HepG2 (cell line): ENCODE data around the gene GMNN. TPM values are rescaled to one million over a fixed set of nuclear protein-coding genes. Genes with fewer than 3 reads are reported as not detected.

Experiments used
- ADNP ChIP-seq: sonication (generic); formaldehyde crosslinking; IDR thresholded peaks from 2 replicates; pipeline ENCODE4 v1.4.0; 2020; ENCODE audit warnings: missing genetic modification reagents
- AHDC1 ChIP-seq: sonication (generic); formaldehyde crosslinking; IDR thresholded peaks from 2 replicates; pipeline ENCODE4 v1.5.1; 2020; ENCODE audit warnings: mild to moderate bottlenecking, missing genetic modification reagents, borderline replicate concordance
- ARNTL ChIP-seq: sonication (generic); formaldehyde crosslinking; IDR thresholded peaks from 2 replicates; pipeline ENCODE4 v1.4.0; 2020; ENCODE audit warnings: mild to moderate bottlenecking, missing genetic modification reagents
- DR1 ChIP-seq: sonication (generic); formaldehyde crosslinking; IDR thresholded peaks from 2 replicates; pipeline ENCODE4 v1.8.0; 2021; ENCODE audit warnings: mild to moderate bottlenecking, missing genetic modification reagents, inconsistent platforms
- FOXM1 ChIP-seq: sonication (generic); formaldehyde crosslinking; IDR thresholded peaks from 2 replicates; pipeline ENCODE4 v1.5.0; 2020; ENCODE audit warnings: missing genetic modification reagents
- HNF4G ChIP-seq, 2 experiments: sonication (generic) in 1 of 2; formaldehyde crosslinking in 1 of 2; IDR thresholded peaks; 2 replicates each; pipeline versions ENCODE4 v1.4.0 to v1.6.1; 2011 to 2020; ENCODE audit warnings: borderline replicate concordance in 2 of 2, low read depth in 2 of 2, mild to moderate bottlenecking in 2 of 2, low read length in 1 of 2, missing genetic modification reagents in 1 of 2, moderate library complexity in 1 of 2
- MAFF ChIP-seq: IDR thresholded peaks from 2 replicates; pipeline ENCODE4 v1.6.1; 2011; ENCODE audit warnings: low read depth, low read length, improper control_type of control experiment
- RARA ChIP-seq: IDR thresholded peaks from 2 replicates; pipeline ENCODE4 v1.6.1; 2016; ENCODE audit warnings: missing genetic modification reagents, missing compliant biosample characterization
- RFXAP ChIP-seq: sonication (generic); formaldehyde crosslinking; IDR thresholded peaks from 2 replicates; pipeline ENCODE4 v1.4.0; 2020; ENCODE audit warnings: missing genetic modification reagents, borderline replicate concordance
- SALL2 ChIP-seq: sonication (generic); formaldehyde crosslinking; IDR thresholded peaks from 2 replicates; pipeline ENCODE4 v1.8.1; 2023; ENCODE audit warnings: mild to moderate bottlenecking, missing genetic modification reagents, inconsistent platforms
- SMAD3 ChIP-seq: sonication (generic); formaldehyde crosslinking; IDR thresholded peaks from 2 replicates; pipeline ENCODE4 v1.4.0; 2020; ENCODE audit warnings: missing genetic modification reagents
- SOX13 ChIP-seq, 3 experiments: fragments of 450-650 bp in 1 of 3; sonication (generic) in 1 of 3; formaldehyde crosslinking in 1 of 3; IDR thresholded peaks in 2 of 3; conservative IDR thresholded peaks in 1 of 3; 2 replicates each; pipeline versions ENCODE4 v1.5.0 to v1.6.1; 2016 to 2020; ENCODE audit warnings: antibody characterized with exemption in 1 of 3, mild to moderate bottlenecking in 1 of 3, missing compliant biosample characterization in 1 of 3, missing genetic modification reagents in 1 of 3, moderate library complexity in 1 of 3
- SRSF4 ChIP-seq: fragments of 200-400 bp; formaldehyde crosslinking; IDR thresholded peaks from one replicate; pipeline ENCODE4 v1.6.1; 2018; ENCODE audit warnings: mild to moderate bottlenecking, low read depth, low read length, moderate library complexity; ENCODE audit not compliant: poor library complexity, severe bottlenecking
- TEAD3 ChIP-seq: optimal IDR thresholded peaks from 2 replicates; pipeline ENCODE3; 2016; ENCODE audit warnings: borderline replicate concordance
- ZMAT3 ChIP-seq: sonication (generic); formaldehyde crosslinking; conservative IDR thresholded peaks from 2 replicates; pipeline ENCODE4 v1.7.0; 2021; ENCODE audit warnings: missing genetic modification reagents
- ZNF337 ChIP-seq: sonication (generic); formaldehyde crosslinking; IDR thresholded peaks from 2 replicates; pipeline ENCODE4 v1.5.1; 2020; ENCODE audit warnings: missing genetic modification reagents, low read depth, mild to moderate bottlenecking, borderline replicate concordance
- ZNF687 ChIP-seq: sonication (generic); formaldehyde crosslinking; IDR thresholded peaks from 2 replicates; pipeline ENCODE4 v1.5.1; 2020; ENCODE audit warnings: mild to moderate bottlenecking, missing genetic modification reagents, moderate library complexity
- ZSCAN29 ChIP-seq: sonication (generic); formaldehyde crosslinking; conservative IDR thresholded peaks from 2 replicates; pipeline ENCODE4 v1.4.0; 2020; ENCODE audit warnings: mild to moderate bottlenecking, missing genetic modification reagents
- polyA plus RNA-seq, 8 experiments: library from polyadenylated mRNA; depleted of rRNA in 3 of 8; stranded (reverse) in 7 of 8; unstranded in 1 of 8; fragments of >200 nt; fragmentation: Illumina TruSeq in 4 of 8; extraction: Trizol in 4 of 8; gene quantifications; 2 replicates each; pipeline versions ENCODE4 v1.2.1 to v1.2.3, GENCODE V29; 2011 to 2016; ENCODE audit warnings: low read depth in 4 of 8, missing spikeins in 1 of 8, mixed read lengths in 1 of 8; ENCODE audit not compliant: insufficient read depth in 1 of 8
- total RNA-seq, 5 experiments: library from RNA; depleted of rRNA; stranded (reverse); fragments of >200 nt; fragmentation: Illumina TruSeq; extraction: Trizol; gene quantifications; 2 replicates each; pipeline ENCODE4 v1.2.3, GENCODE V29; 2016; ENCODE audit warnings: low read depth in 1 of 5

The GMNN gene
- total and polyA plus RNA-seq, 2 of the 13 experiments (the other 11 are each of a cell fraction or from before 2014, with no cell fraction given), result 61.8 to 154 TPM

GRCh38 chr6:24802271-24803059 lies 27.7 kb downstream of the GMNN start (continued):
- TF ChIP-seq AHDC1 (CRISPR knock-in tag) (0 out of 2 replicates have a peak, but pooled peaks have one; percentile 12), HNF4G (IDR thresholded peaks at IDR 0.05; ENCODE audit: borderline replicate concordance, low read depth, low read length) (peak; percentile 58; the same call in 1 of the 2 replicates), HNF4G (CRISPR knock-in tag; IDR thresholded peaks at IDR 0.05; ENCODE audit: borderline replicate concordance, low read depth) (no peak), SMAD3 (CRISPR knock-in tag) (peak; percentile 15; the same call in 1 of the 2 replicates), SOX13 (IDR thresholded peaks at IDR 0.05) (no peak; the same call in 1 of the 2 replicates), SOX13 (CRISPR knock-in tag; conservative IDR thresholded peaks at IDR 0.05 in 1 of 2, IDR thresholded peaks at IDR 0.05 in 1 of 2) (peak in 1 of 2 experiments; percentile 31; a peak in 1 of 4 replicates), RARA (CRISPR knock-in tag) (0 out of 2 replicates have a peak, but pooled peaks have one; percentile 34), ZSCAN29 (peak; percentile 80; the same call in 1 of the 2 replicates), TEAD3 (CRISPR knock-in tag) (no peak), ZNF337 (no peak), MAFF (no peak), ZMAT3 (CRISPR knock-in tag) (0 out of 2 replicates have a peak, but pooled peaks have one; percentile 15), SALL2 (CRISPR knock-in tag) (no peak), DR1 (0 out of 2 replicates have a peak, but pooled peaks have one; percentile 33), SRSF4 (no peak), ZNF687 (CRISPR knock-in tag) (peak; percentile 49), ARNTL (CRISPR knock-in tag) (peak; percentile 5; the same call in 1 of the 2 replicates), RFXAP (0 out of 2 replicates have a peak, but pooled peaks have one; percentile 50), FOXM1 (CRISPR knock-in tag) (no peak), ADNP (CRISPR knock-in tag) (0 out of 2 replicates have a peak, but pooled peaks have one; percentile 46)
